ENCODE data around the gene DPH1. TPM values are rescaled to one million over a fixed set of nuclear protein-coding genes. Genes with fewer than 3 reads are reported as not detected.

Gene DPH1
- polyA plus RNA-seq, 1 of the 3 experiments (the other 2 are of a cell fraction): 36.2 TPM

DNA sequence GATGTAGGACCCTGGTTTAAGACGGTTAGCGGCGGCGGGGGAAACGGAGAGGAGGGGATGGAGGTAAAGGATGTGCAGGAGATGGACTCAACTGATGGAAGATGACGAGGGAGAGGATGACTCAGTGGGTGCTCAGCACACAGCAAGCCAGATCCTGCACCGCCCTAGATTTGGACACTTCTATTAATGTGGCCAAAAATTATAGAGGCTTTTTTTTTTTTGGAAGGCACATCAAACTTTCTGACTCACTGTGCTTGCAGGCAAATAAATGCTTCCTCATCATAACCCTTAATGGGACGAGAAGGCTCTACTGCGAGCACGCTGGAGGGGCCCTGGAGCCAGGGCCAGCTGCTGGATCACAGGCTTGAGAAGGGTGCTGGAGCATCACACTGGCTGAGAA lies 40.8 kb upstream of the DPH1 start:
- H3K4me1 ChIP-seq (ENCODE audit: control insufficient read depth in 1 of 2, insufficient read depth in 2 of 2, low read depth in 1 of 2, low read length in 1 of 2): peaks cover 4 to 5% of the 10 kb centered on the region in 2 experiments; a peak in 2 of 4 replicates
- WGBS (ENCODE audit: low lambda C conversion rate): 32% methylated on average over 10 of the region's 10 CpGs
- no peaks in the 10 kb centered on the region for H4K20me1 ChIP-seq (ENCODE audit: insufficient read depth)
- no peaks in the 10 kb centered on the region for H3K79me2 ChIP-seq (ENCODE audit: insufficient read depth)
- no peaks in the 10 kb centered on the region for H3K36me3 ChIP-seq (replicated peaks in 1 of 2; ENCODE audit: control insufficient read depth in 1 of 2, insufficient read depth in 2 of 2, low read length in 1 of 2)
- TF ChIP-seq, protein P1, sequence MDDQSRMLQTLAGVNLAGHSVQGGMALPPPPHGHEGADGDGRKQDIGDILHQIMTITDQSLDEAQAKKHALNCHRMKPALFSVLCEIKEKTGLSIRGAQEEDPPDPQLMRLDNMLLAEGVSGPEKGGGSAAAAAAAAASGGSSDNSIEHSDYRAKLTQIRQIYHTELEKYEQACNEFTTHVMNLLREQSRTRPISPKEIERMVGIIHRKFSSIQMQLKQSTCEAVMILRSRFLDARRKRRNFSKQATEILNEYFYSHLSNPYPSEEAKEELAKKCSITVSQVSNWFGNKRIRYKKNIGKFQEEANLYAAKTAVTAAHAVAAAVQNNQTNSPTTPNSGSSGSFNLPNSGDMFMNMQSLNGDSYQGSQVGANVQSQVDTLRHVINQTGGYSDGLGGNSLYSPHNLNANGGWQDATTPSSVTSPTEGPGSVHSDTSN (IDR thresholded peaks at IDR 0.05): peak; percentile 17; the same call in 1 of the 2 replicates
- TF ChIP-seq NFIC (IDR thresholded peaks at IDR 0.05; ENCODE audit: borderline replicate concordance): peak; percentile 53; the same call in 1 of the 2 replicates
- peak; percentile 74; the same call in 1 of the 2 replicates for TF ChIP-seq FOSL2 (IDR thresholded peaks at IDR 0.05; ENCODE audit: borderline replicate concordance, low read depth)
- 0 out of 2 replicates have a peak, but pooled peaks have one; percentile 17 for TF ChIP-seq TCF12 (IDR thresholded peaks at IDR 0.05)
- TF ChIP-seq, protein P2, sequence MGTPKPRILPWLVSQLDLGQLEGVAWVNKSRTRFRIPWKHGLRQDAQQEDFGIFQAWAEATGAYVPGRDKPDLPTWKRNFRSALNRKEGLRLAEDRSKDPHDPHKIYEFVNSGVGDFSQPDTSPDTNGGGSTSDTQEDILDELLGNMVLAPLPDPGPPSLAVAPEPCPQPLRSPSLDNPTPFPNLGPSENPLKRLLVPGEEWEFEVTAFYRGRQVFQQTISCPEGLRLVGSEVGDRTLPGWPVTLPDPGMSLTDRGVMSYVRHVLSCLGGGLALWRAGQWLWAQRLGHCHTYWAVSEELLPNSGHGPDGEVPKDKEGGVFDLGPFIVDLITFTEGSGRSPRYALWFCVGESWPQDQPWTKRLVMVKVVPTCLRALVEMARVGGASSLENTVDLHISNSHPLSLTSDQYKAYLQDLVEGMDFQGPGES (IDR thresholded peaks at IDR 0.05; ENCODE audit: low read depth, low read length): no peak
- no peak for TF ChIP-seq TAF1 (IDR thresholded peaks at IDR 0.05; ENCODE audit: borderline replicate concordance, low read depth, low read length)
- no peak overlapping the region; the same call in 1 of the 2 replicates for H2AFZ ChIP-seq (ENCODE audit: low read depth)
- H3K9ac ChIP-seq: no peak overlapping the region
- ChIA-PET CTCF (interaction anchor here (1.4 kb wide), 1 partner anchor 80 kb away, joined by 4 read pairs; no protein-coding TSS in a partner anchor), POLR2A (no interaction called here)
- H3K4me3 ChIP-seq (ENCODE audit: low read depth in 2 of 2, low read length in 1 of 2): no peak overlapping the region
- peak overlapping the region in 1 of 2 experiments; percentile 64; a peak in 2 of 4 replicates for H3K27ac ChIP-seq (ENCODE audit: low read depth in 2 of 2, low read length in 1 of 2)
- no peak for DNase-seq
- H3K27me3 ChIP-seq (ENCODE audit: insufficient read depth): no peaks in the 10 kb centered on the region
- H3F3A ChIP-seq (replicated peaks; ENCODE audit: insufficient read depth): peaks cover 14% of the 10 kb centered on the region
- no peaks in the 10 kb centered on the region for H3K9me2 ChIP-seq
- peak overlapping the region; percentile 17; the same call in 1 of the 2 replicates for H3K4me2 ChIP-seq
- H3K9me3 ChIP-seq: no peaks in the 10 kb centered on the region

DNA sequence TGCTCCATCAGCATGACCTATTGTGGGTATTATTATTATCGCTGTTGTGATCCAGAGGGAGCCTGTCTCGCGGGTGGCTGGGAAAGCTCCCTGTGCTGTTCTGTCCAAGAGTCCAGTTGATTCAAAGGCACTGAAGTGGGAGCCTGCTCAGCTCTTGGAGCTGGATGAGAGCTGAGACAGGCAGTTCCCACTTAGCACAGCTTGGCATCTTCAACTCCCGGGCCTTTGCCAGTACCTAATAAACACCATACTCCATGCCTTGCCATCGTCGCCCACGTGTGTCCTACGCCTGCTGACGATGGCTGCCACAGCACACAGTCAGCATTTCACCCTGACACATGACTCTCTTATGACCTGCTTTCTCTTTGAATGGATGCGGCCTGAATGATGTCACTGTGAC lies 37.4 kb upstream of the DPH1 start:
- H3K4me3 ChIP-seq (ENCODE audit: low read depth in 2 of 2, low read length in 1 of 2): no peak overlapping the region
- H3K9me3 ChIP-seq: no peaks in the 10 kb centered on the region
- WGBS (ENCODE audit: low lambda C conversion rate): 82% methylated on average over 6 of the region's 10 CpGs
- peaks cover 4 to 21% of the 10 kb centered on the region in 2 experiments; a peak in 2 of 4 replicates for H3K4me1 ChIP-seq (ENCODE audit: control insufficient read depth in 1 of 2, insufficient read depth in 2 of 2, low read depth in 1 of 2, low read length in 1 of 2)
- H3K27ac ChIP-seq (ENCODE audit: low read depth in 2 of 2, low read length in 1 of 2): no peak overlapping the region
- H2AFZ ChIP-seq (ENCODE audit: low read depth): no peak overlapping the region
- no peaks in the 10 kb centered on the region for H4K20me1 ChIP-seq (ENCODE audit: insufficient read depth)
- ChIA-PET POLR2A (no interaction called here), CTCF (no interaction called here)
- no peaks in the 10 kb centered on the region for H3K27me3 ChIP-seq (ENCODE audit: insufficient read depth)
- no peak overlapping the region for H3K9ac ChIP-seq
- no peaks in the 10 kb centered on the region for H3K79me2 ChIP-seq (ENCODE audit: insufficient read depth)
- no peak for DNase-seq
- no peak overlapping the region for H3K4me2 ChIP-seq
- no peaks in the 10 kb centered on the region for H3K36me3 ChIP-seq (replicated peaks in 1 of 2; ENCODE audit: control insufficient read depth in 1 of 2, insufficient read depth in 2 of 2, low read length in 1 of 2)
- H3F3A ChIP-seq (replicated peaks; ENCODE audit: insufficient read depth): peaks cover 14% of the 10 kb centered on the region
- no peaks in the 10 kb centered on the region for H3K9me2 ChIP-seq
- TF ChIP-seq MEF2A (IDR thresholded peaks at IDR 0.05; ENCODE audit: borderline replicate concordance, low read depth) (no peak), TEAD4 (IDR thresholded peaks at IDR 0.05; ENCODE audit: borderline replicate concordance, insufficient read depth) (no peak), SIN3A (IDR thresholded peaks at IDR 0.05; ENCODE audit: borderline replicate concordance, low read depth, low read length) (no peak), EP300 (IDR thresholded peaks at IDR 0.05; ENCODE audit: borderline replicate concordance in 1 of 2, low read depth in 1 of 2, low read length in 1 of 2) (no peak), RFX5 (IDR thresholded peaks at IDR 0.05; ENCODE audit: low read length) (no peak), YY1 (IDR thresholded peaks at IDR 0.05; ENCODE audit: low read depth) (no peak)
- TF ChIP-seq, protein P1 (IDR thresholded peaks at IDR 0.05): no peak
- TF ChIP-seq, protein P3, sequence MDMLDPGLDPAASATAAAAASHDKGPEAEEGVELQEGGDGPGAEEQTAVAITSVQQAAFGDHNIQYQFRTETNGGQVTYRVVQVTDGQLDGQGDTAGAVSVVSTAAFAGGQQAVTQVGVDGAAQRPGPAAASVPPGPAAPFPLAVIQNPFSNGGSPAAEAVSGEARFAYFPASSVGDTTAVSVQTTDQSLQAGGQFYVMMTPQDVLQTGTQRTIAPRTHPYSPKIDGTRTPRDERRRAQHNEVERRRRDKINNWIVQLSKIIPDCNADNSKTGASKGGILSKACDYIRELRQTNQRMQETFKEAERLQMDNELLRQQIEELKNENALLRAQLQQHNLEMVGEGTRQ (IDR thresholded peaks at IDR 0.05; ENCODE audit: borderline replicate concordance, low read depth, low read length): no peak
- TF ChIP-seq, protein P4, sequence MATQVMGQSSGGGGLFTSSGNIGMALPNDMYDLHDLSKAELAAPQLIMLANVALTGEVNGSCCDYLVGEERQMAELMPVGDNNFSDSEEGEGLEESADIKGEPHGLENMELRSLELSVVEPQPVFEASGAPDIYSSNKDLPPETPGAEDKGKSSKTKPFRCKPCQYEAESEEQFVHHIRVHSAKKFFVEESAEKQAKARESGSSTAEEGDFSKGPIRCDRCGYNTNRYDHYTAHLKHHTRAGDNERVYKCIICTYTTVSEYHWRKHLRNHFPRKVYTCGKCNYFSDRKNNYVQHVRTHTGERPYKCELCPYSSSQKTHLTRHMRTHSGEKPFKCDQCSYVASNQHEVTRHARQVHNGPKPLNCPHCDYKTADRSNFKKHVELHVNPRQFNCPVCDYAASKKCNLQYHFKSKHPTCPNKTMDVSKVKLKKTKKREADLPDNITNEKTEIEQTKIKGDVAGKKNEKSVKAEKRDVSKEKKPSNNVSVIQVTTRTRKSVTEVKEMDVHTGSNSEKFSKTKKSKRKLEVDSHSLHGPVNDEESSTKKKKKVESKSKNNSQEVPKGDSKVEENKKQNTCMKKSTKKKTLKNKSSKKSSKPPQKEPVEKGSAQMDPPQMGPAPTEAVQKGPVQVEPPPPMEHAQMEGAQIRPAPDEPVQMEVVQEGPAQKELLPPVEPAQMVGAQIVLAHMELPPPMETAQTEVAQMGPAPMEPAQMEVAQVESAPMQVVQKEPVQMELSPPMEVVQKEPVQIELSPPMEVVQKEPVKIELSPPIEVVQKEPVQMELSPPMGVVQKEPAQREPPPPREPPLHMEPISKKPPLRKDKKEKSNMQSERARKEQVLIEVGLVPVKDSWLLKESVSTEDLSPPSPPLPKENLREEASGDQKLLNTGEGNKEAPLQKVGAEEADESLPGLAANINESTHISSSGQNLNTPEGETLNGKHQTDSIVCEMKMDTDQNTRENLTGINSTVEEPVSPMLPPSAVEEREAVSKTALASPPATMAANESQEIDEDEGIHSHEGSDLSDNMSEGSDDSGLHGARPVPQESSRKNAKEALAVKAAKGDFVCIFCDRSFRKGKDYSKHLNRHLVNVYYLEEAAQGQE (IDR thresholded peaks at IDR 0.05; ENCODE audit: low read depth, low read length): no peak
- TF ChIP-seq, protein P5, sequence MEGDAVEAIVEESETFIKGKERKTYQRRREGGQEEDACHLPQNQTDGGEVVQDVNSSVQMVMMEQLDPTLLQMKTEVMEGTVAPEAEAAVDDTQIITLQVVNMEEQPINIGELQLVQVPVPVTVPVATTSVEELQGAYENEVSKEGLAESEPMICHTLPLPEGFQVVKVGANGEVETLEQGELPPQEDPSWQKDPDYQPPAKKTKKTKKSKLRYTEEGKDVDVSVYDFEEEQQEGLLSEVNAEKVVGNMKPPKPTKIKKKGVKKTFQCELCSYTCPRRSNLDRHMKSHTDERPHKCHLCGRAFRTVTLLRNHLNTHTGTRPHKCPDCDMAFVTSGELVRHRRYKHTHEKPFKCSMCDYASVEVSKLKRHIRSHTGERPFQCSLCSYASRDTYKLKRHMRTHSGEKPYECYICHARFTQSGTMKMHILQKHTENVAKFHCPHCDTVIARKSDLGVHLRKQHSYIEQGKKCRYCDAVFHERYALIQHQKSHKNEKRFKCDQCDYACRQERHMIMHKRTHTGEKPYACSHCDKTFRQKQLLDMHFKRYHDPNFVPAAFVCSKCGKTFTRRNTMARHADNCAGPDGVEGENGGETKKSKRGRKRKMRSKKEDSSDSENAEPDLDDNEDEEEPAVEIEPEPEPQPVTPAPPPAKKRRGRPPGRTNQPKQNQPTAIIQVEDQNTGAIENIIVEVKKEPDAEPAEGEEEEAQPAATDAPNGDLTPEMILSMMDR (IDR thresholded peaks at IDR 0.05): no peak

Measured in SK-N-SH (cell line).